GM19372 (cell line): ENCODE results near the gene FAM219B.
"Not testable (repeated sequence)": the region's sequence is repeated elsewhere in the genome, so short reads cannot be mapped to it uniquely, and the experiment has no call there.

Experiments used
- ATAC-seq: cut with Tn5 transposase; IDR thresholded peaks from one replicate; pipeline ENCODE4 v1.9.1; 2021; ENCODE audit warnings: mild to moderate bottlenecking, low read depth, moderate library complexity; ENCODE audit not compliant: unreplicated experiment

FAM219B gene

GRCh38 chr15:74904190-74904805 is 2.4 kb downstream of the FAM219B start:
- no peak for ATAC-seq

DNA sequence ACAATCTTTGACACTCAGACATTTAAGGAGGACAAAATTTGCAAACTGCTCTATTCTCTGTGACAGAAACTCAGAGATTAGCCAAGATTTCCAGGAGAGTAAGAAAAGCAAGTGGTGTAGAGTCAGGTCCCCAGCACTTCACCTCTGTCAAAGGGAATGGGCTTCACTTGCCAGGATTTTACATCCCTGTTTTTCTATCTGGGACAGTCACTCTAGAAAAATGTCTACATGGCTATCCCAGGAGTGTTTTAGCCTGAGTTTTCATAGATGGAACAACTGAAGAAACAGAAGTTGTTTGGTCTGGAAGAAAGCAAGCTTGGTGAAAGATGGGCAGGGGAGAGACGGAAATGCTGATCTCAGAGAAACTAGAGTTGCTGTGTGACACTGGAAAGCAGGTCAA is 3.0 kb downstream of the FAM219B start:
- no peak for ATAC-seq

DNA sequence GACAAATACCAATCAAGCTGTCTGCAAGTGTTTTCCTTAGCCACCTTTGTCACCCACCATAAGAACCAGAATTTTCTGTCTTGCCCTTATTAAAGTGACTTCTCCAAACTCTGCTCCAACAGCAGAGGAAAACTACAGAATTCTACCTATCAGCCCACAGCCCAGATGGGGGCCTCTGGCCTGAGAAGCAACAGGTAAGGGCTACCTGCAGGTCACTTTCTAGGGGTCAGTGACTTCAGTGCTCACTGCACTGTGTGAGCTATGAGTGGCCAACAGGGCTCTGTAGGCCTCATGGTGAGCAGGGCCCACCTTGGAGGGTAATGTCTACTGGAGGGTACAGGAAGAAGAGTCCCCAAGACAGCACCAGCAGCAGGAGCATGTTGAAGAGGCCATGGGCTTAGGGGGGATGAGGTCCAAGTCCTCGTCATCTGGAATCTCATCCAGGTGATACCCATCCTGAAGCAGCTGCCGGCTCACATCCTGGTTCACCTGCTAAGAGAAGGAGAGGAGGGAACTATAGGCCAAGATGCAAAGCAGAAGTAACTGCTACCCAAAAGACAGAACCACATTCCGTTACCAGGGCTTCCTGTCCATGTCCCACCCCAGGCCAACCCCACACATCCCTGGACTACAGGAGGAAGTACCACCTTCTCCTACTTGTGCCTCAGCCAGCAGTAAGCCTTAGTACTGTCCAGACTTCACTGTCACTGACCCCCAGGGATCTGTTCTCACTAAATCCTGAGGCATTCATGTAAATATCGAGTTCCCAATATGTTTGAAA is 4.2 kb downstream of the FAM219B start:
- no peak for ATAC-seq

DNA sequence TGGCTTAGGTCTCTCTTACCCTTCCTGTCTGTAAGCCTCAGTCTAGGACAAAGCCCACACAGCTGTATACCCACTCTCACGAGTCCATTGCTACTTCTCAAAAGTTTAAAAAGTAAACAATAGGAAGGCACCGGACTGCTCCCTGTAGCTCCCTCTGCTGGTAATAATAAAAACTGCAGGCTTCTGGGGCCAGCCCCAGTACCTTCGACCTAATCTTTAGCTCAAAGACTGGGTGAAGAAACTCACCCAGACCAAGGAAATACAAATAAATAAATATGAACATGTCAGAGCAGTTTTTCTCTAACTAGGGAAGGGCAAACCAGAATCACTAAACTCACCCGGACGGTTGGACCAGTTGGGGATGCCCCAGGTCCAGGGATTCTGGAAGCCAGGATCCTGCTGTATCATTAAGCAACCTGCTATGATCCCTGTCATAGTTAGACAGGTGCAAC is 5.0 kb downstream of the FAM219B start:
- ATAC-seq: no peak

- no peak for ATAC-seq
Observed at GRCh38 chr15:74897300-74897701, 9.3 kb downstream of the FAM219B start.

DNA sequence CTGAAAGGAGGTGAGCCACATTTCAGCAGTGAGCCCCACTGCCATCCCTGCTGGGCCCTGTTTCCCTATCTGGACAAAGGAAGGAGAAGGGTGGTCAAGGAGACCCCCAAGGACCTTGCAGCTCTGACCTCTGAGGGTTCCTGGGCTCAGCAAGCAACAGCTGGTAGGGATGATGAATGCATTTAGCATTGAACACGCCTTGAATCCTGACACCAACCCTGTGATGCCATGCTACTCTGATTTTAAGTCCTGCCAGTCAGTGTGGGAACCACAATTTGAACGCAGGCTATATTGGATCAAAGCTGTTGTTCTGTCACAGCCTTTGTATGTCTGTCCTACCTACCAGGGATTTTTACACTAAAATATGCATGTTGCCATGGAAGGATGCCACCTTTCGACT is 10.3 kb downstream of the FAM219B start:
- no peak for ATAC-seq

GRCh38 chr15:74895830-74896229 is 10.8 kb downstream of the FAM219B start:
- no peak for ATAC-seq

GRCh38 chr15:74894383-74894782 is 12.3 kb downstream of the FAM219B start:
- ATAC-seq: not testable (repeated sequence)

DNA sequence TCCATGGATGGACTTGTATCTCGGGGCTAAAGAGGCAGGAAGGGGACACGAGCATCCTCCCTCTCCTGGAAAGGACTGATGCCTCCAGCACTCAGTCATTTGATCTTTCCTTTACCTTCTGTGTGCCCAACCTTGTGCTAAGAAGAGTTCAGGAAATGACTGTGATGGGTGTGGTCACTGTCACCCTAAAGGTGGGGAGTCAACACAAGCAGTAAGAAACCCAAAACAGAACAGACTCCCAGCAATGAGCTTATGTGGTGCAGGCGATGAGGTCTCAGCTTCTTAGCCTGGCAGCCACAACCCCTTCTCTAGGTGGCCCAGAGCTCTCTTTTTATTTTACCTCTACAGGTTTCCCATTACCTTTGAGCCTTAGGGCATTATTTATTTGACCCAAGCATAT is 13.0 kb downstream of the FAM219B start:
- ATAC-seq: no peak

DNA sequence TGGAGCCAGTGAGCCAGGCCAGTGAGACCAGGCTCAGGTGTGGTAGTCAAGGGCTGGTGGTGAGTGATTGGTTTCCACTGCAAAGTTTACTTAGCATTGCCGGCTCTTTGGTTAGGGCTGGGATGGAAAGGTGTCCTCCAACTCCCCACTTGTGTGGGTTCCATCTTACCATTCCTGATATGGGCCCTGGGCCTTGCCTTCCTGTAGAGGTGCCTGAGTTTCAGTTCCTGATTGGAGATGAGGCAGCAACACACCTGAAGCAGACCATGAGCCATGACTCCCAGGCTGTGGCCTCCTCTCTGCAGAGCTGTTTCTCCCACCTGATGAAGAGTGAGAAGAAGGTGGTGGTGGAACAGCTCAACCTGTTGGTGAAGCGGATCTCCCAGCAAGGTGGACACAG is 13.7 kb downstream of the FAM219B start:
- ATAC-seq: no peak

DNA sequence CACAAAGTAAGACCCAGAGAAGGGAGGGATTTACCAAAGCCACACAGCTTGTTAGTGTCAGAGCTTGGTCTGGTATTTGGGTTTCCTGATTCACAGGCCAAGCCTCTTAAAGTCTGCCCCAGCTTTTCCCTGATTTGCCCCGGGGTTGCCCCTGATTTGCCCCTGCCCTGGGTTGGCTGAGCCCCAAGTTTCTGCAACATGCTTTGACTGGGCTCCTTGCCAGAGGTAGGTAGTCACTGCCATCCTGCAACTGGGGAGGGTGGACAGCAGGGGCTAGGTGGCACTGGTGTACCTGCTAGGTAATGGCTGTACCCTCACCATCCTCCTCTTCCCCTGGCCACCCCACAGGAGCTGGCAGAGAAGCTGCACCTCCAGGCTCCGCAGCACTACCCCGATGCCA is 14.3 kb downstream of the FAM219B start:
- no peak for ATAC-seq

GRCh38 chr15:74891469-74891868 is 15.2 kb downstream of the FAM219B start:
- no peak for ATAC-seq

GRCh38 chr15:74890665-74890960 is 16.0 kb downstream of the FAM219B start:
- no peak for ATAC-seq

GRCh38 chr15:74889883-74890664 is 16.6 kb downstream of the FAM219B start, which contains the start of gene MPI:
Gene MPI (plus strand): TSS chr15:74890042. CDS start chr15:74890074, 32 bp downstream.
- peak; percentile 86 for ATAC-seq

DNA sequence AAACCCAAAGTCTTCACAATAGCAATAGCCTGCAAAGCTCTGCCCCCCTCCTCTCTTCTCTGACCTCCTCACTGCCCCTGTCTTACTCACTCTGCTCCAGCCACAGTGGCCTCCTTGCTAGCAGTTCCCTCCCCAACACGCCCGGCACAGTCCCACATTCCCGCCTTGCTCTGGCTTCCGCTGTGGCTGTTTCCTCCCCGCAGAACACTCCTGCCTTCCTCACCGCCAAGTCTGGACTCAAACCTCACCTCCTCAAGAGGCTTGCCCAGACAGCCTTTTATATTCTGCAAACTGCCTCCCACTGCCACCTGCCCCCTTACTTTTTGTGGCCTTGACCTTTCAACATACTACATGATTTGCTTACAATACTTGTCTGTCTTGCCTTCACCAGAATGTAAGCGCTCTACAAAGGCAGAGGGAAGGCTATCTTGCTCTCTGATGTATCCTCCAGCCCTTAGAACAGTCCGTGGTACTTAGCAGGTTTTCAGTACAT is 17.2 kb downstream of the FAM219B start:
- peak; percentile 12 for ATAC-seq

GRCh38 chr15:74888716-74889115 is 17.9 kb downstream of the FAM219B start:
- no peak for ATAC-seq

- not testable (repeated sequence) for ATAC-seq
Observed at GRCh38 chr15:74887537-74888193, 19.0 kb downstream of the FAM219B start.

DNA sequence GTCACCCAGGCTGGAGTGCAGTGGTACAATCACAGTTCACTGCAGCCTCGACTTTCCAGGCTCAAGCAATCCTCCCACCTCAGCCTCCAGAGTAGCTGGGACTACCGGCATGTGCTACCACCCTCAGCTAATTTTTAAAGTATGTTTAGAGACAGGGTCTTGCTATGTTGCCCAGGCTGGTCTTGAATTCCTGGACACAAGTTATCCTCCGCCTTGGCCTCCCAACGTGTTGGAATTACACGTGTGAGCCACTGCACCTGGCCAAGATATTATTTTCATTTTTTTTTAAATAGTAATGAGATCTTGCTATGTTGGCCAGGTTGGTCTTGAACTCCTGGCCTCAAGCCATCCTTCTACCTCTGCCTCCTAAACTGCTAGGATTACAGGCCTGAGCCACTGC is 21.2 kb downstream of the FAM219B start:
- no peak for ATAC-seq

DNA sequence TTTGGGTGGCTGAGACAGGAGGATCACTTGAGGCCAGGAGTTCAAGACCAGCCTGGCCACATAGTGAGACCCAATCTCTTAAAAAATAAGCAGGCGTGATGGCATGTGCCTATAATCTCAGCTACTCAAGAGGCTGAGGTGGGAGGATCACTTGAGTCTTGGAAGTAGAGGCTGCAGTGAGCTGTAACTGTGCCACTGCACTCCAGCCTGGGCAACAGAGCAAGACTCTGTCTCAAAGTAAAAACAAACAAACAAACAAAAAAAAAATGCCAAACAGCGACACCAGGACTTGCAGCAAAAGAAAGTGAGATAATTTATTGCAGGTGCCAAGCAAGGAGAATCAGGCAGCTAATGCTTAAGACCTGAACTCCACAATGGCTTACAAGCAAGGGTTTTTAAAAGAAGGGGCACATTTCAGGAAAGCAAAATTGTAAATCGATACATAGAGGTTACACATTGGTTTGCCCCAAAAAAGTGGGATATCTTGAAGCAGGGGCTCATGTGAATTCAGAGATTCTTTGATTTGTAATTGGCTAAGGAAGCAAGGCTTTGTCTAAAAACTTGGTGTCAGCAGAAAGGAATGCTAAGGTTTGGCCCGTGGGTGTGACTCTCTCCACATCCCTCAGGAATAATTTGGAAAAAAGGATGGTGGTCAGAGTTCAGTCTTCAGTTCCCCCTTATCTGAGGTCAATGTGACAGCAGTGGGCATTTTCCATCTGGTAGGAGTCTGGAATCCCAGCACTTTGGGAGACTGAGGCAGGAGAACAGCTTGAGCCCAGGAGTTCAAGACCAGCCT is 22.0 kb downstream of the FAM219B start:
- no peak for ATAC-seq

DNA sequence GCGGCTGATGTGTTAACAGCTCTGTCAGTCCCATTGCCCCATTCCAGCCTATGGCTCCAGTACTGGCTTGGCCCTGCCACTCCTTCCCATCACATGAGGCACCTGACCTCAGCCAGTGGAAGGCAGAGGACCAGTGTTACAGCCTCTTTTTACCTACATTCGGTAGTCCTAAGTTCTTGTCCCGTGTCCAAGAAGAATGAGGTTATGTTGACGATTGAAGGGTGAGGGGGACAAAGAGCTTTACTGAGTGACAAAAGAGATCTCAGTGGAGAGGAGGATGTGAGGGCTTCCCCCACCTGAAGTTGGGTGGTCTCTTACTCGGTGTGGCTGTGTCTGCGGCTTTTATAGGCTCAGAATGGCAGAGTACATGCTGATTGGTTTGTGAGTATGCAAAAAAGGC is 24.1 kb downstream of the FAM219B start:
- ATAC-seq: no peak
